Smooth muscle cell (in vitro differentiated cells): ENCODE results near the gene RAB23. TPM values are rescaled to one million over a fixed set of nuclear protein-coding genes. Genes with fewer than 3 reads are reported as not detected.
A peak's percentile ranks its signal among the peaks of the same experiment; 100 is the strongest.

Experiments used
- DNase-seq: peaks from one replicate; lab custom pipeline; 2025; ENCODE audit not compliant: unreplicated experiment; lab: John Stamatoyannopoulos, UW
- H2AFZ ChIP-seq: fragments of 200-600 bp; sonication (generic); 2 replicates; pipeline ENCODE4 v1.6.0; 2016; ENCODE audit warnings: antibody characterized with exemption, low read depth, mild to moderate bottlenecking
- H3F3A ChIP-seq: fragments of 200-600 bp; sonication (generic); 2 replicates; pipeline ENCODE4 v1.6.0; 2017; ENCODE audit warnings: antibody characterized with exemption, low read depth
- H3K27ac ChIP-seq: fragments of 200-600 bp; sonication (generic); 2 replicates; pipeline ENCODE4 v1.5.1; 2016; ENCODE audit warnings: low read depth, mild to moderate bottlenecking
- H3K27me3 ChIP-seq: fragments of 200-600 bp; sonication (generic); 2 replicates; pipeline ENCODE4 v1.6.1; 2016; ENCODE audit warnings: low read depth, mild to moderate bottlenecking
- H3K36me3 ChIP-seq: fragments of 200-600 bp; sonication (generic); 2 replicates; pipeline ENCODE4 v1.5.1; 2016; ENCODE audit warnings: low read depth
- H3K4me1 ChIP-seq: fragments of 200-600 bp; sonication (generic); 2 replicates; pipeline ENCODE4 v1.5.1; 2016; ENCODE audit warnings: low read depth
- H3K4me2 ChIP-seq: fragments of 200-600 bp; sonication (generic); 2 replicates; pipeline ENCODE4 v1.6.0; 2016; ENCODE audit warnings: mild to moderate bottlenecking
- H3K4me3 ChIP-seq: fragments of 200-600 bp; sonication (generic); 2 replicates; pipeline ENCODE4 v1.5.1; 2016; ENCODE audit warnings: mild to moderate bottlenecking
- H3K79me2 ChIP-seq: fragments of 200-600 bp; sonication (generic); 2 replicates; pipeline ENCODE4 v1.6.0; 2016; ENCODE audit warnings: low read depth, mild to moderate bottlenecking
- H3K9ac ChIP-seq: fragments of 200-600 bp; sonication (generic); 2 replicates; pipeline ENCODE4 v1.6.0; 2016; ENCODE audit warnings: low read depth
- H3K9me3 ChIP-seq: fragments of 200-600 bp; sonication (generic); replicated peaks from 2 replicates; pipeline ENCODE4 v1.5.1; 2016; ENCODE audit warnings: low read depth
- H4K20me1 ChIP-seq: fragments of 200-600 bp; sonication (generic); 2 replicates; pipeline ENCODE4 v1.6.0; 2016; ENCODE audit warnings: low read depth
- CTCF ChIP-seq: fragments of 200-600 bp; sonication (generic); IDR thresholded peaks from 2 replicates; pipeline ENCODE4 v1.5.1; 2017; ENCODE audit warnings: borderline replicate concordance, mild to moderate bottlenecking, antibody characterized with exemption; ENCODE audit not compliant: insufficient read depth, poor library complexity, severe bottlenecking
- WGBS: methylation state at CpG from one replicate; pipeline ENCODE4 v1.1.7; 2016; ENCODE audit warnings: low lambda C conversion rate; 5-methylcytosine and 5-hydroxymethylcytosine counted together
- polyA plus RNA-seq: library from polyadenylated mRNA; unstranded; fragments of >200 nt; fragmentation: Nextera tagmentation; extraction: Ambion mirVana; gene quantifications from 2 replicates; pipeline ENCODE4 v1.2.1, GENCODE V29; 2016
- total RNA-seq: library from RNA; depleted of rRNA; stranded (reverse); fragments of >200 nt; gene quantifications from 2 replicates; pipeline ENCODE4 v1.2.3, GENCODE V29; 2014

Gene RAB23
- total and polyA plus RNA-seq, 2 experiments from 2014 or later, result 51.4 to 95.3 TPM

- Histone ChIP-seq H3K79me2 (no peaks in the 10 kb centered on the region), H3F3A (no peaks in the 10 kb centered on the region), H3K4me2 (peak overlapping the region; percentile 47), H3K9ac (peak overlapping the region; percentile 43), H3K27ac (peak overlapping the region; percentile 88), H3K9me3 (no peaks in the 10 kb centered on the region), H3K4me3 (no peak overlapping the region), H3K36me3 (no peaks in the 10 kb centered on the region), H4K20me1 (no peaks in the 10 kb centered on the region), H3K27me3 (no peaks in the 10 kb centered on the region), H2AFZ (peak overlapping the region; percentile 4), H3K4me1 (no peaks in the 10 kb centered on the region)
- TF ChIP-seq CTCF, result no peak
- no peak for DNase-seq
- 1% methylated on average over 2 of the region's 2 CpGs for WGBS
These were observed 20.4 kb upstream of the RAB23 start for GRCh38 chr6:57242505-57242904.

GRCh38 chr6:57226221-57226620, 4.1 kb upstream of the RAB23 start:
- no peak overlapping the region for H3K4me3 ChIP-seq

GRCh38 chr6:57224769-57225515, 2.8 kb upstream of the RAB23 start:
- no peaks in the 10 kb centered on the region for H3K36me3 ChIP-seq
- peak overlapping the region; percentile 41 for H2AFZ ChIP-seq
- peaks cover 6% of the 10 kb centered on the region for H4K20me1 ChIP-seq
- H3K27ac ChIP-seq, result peak overlapping the region; percentile 41
- no peak overlapping the region for H3K4me3 ChIP-seq
- H3K4me1 ChIP-seq, result peaks cover 22% of the 10 kb centered on the region
- WGBS, result 11% methylated on average over 1 of the region's 1 CpG
- TF ChIP-seq CTCF, result no peak
- peaks cover 22% of the 10 kb centered on the region for H3K79me2 ChIP-seq
- H3K4me2 ChIP-seq, result peak overlapping the region; percentile 50
- no peaks in the 10 kb centered on the region for H3K27me3 ChIP-seq
- DNase-seq, result no peak
- no peaks in the 10 kb centered on the region for H3F3A ChIP-seq
- H3K9ac ChIP-seq, result peak overlapping the region; percentile 19
- H3K9me3 ChIP-seq, result no peaks in the 10 kb centered on the region

More at GRCh38 chr6:57226221-57226620, 4.1 kb upstream of the RAB23 start:
- Histone ChIP-seq H3K79me2 (peaks cover 9% of the 10 kb centered on the region), H3K36me3 (no peaks in the 10 kb centered on the region), H3K4me1 (peaks cover 13% of the 10 kb centered on the region), H4K20me1 (no peaks in the 10 kb centered on the region), H3K4me2 (no peak overlapping the region), H3F3A (no peaks in the 10 kb centered on the region), H3K9ac (no peak overlapping the region), H3K27me3 (no peaks in the 10 kb centered on the region), H2AFZ (no peak overlapping the region), H3K9me3 (no peaks in the 10 kb centered on the region), H3K27ac (no peak overlapping the region)
- DNase-seq, result no peak
- 81% methylated on average over 2 of the region's 2 CpGs for WGBS
- no peak for TF ChIP-seq CTCF

GRCh38 chr6:57222743-57223077, 603 bp upstream of the RAB23 start:
- H3F3A ChIP-seq, result no peaks in the 10 kb centered on the region
- 33% methylated on average over 5 of the region's 5 CpGs for WGBS
- H3K79me2 ChIP-seq, result peaks cover 44% of the 10 kb centered on the region
- peak overlapping the region; percentile 88 for H2AFZ ChIP-seq
- H3K4me3 ChIP-seq, result peak overlapping the region; percentile 99
- H3K9ac ChIP-seq, result peak overlapping the region; percentile 84
- no peaks in the 10 kb centered on the region for H3K27me3 ChIP-seq
- H3K36me3 ChIP-seq, result no peaks in the 10 kb centered on the region
- H3K4me2 ChIP-seq, result peak overlapping the region; percentile 96
- peaks cover 33% of the 10 kb centered on the region for H3K4me1 ChIP-seq
- DNase-seq, result no peak
- peak overlapping the region; percentile 64 for H3K27ac ChIP-seq
- H3K9me3 ChIP-seq, result no peaks in the 10 kb centered on the region
- TF ChIP-seq CTCF, result no peak
- peaks cover 12% of the 10 kb centered on the region for H4K20me1 ChIP-seq
